Activated CD8-positive, alpha-beta memory T cell treated with anti-CD3 and anti-CD28 coated beads, Interleukin-2, amount 50 U/mL, for 24 hours (primary cell): ENCODE measurements around the gene KAT2B.
"Not testable (repeated sequence)": the region's sequence is repeated elsewhere in the genome, so short reads cannot be mapped to it uniquely, and the experiment has no call there.

Source experiments
- DNase-seq: peaks from one replicate; pipeline ENCODE4 v3.0.0-alpha.2; 2020; ENCODE audit errors: extremely low read depth

KAT2B gene

DNA sequence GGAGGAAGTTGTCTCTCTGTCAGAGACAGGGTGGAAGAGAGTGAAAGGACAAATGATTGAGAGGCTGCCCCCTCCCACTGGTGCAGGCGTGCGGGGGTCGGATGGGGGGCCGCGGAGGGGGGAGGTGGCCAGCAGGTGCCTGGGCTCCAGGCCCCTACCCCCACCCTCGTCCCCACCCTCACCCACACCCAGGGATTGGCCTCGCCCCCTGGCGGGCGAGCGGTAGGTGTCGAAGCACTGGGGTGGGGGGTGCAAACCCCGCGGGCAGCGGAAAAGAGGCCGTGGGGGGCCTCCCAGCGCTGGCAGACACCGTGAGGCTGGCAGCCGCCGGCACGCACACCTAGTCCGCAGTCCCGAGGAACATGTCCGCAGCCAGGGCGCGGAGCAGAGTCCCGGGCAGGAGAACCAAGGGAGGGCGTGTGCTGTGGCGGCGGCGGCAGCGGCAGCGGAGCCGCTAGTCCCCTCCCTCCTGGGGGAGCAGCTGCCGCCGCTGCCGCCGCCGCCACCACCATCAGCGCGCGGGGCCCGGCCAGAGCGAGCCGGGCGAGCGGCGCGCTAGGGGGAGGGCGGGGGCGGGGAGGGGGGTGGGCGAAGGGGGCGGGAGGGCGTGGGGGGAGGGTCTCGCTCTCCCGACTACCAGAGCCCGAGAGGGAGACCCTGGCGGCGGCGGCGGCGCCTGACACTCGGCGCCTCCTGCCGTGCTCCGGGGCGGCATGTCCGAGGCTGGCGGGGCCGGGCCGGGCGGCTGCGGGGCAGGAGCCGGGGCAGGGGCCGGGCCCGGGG, at the start of gene KAT2B:
TSS of gene KAT2B (plus strand) at position 682 of the 783 bp plus-strand sequence. CDS start at position 714, 32 bp downstream.
- DNase-seq = no peak

DNA sequence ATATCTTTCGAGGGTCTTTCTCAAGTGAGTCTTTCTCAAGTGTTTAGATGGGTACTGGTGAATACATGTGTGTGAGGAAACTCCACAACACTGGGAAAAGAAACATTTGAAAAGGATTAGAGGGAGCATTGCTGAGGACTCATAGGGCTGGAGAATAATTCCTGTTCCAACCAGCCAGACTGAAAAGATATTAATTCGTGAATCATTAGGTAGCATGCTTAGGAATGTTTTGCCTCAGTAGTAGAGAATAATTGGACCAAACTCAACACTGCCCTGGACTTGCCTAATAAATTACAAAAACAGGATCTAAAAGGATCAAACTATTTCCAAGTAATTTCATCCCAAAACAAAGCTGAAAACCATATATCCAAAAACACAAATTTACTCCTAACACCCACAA, 45.5 kb upstream of the KAT2B start:
- DNase-seq = no peak

DNA sequence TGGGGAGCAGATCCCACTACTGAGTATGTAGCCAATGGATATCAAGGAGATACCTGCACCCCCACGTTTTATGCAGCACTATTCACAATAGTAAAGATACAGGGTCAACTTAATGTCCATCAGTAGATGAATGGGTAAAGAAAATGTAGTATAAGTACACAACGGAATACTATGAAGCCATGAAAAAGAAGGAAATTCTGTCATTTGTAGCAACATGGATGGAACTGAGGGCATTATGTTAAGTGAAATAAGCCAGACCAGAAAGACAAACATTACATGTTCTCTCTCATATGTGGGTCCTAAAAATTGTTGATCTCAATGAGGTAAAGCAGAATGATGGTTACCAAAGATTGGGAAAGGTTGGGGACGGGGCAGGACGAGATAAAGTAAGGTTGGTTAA, 42.7 kb upstream of the KAT2B start:
- DNase-seq = no peak

DNA sequence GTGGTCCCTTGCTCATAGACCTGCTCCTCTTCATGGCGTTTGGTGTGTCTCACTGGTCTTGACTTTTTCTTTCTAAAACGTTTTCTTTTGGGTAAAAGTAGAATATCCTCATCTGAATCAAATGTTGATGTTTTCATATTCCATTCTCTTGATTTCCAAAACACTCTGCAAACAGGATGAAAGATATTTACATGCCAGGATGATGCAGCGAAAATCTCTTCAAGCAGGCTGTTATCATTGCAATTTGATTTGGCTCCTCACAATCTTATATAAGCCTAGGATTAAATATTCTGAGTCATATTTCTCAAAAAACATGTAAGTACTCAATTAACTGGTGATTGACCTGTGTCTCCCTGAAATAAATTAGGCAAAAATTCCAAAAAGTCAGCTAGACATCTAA, 38.3 kb upstream of the KAT2B start:
- DNase-seq = no peak

DNA sequence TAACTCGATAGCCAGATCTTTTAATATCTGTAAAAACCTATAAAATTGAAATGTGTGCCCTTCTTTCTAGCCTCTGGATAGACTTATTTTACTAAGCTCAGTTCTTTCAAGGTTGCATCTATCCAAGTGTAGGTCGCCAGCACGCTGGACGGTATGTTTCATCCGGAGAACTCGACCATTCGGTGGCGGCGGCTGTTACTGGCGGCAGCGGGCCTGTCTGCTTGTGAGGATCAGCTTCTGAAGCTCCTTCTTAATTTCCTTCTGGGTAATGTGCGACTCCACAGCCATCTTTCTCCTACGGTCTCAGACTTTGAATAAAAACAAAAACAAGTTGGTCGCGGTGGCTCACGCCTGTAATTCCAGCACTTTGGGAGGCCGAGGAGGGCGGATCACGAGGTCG, 32.3 kb upstream of the KAT2B start:
- no peak for DNase-seq

DNA sequence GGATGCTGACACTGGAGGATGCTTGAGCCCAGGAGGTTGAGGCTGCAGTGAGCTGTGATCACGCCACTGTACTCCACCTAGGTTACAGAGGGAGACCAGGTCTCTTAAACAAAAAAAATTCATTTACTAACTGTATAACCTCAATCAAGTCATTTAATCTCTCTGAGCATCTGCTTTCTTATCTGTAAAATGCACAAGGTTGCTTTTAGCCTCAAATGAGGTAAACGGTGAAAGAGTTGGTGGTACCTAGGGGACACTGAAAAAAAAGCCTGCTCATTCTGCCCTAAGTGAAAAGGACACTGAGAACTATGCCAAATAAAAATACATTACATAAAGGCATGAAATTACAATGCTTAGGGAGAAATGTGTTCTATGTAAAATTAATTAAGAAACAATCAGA, 31.6 kb upstream of the KAT2B start:
- DNase-seq = no peak

DNA sequence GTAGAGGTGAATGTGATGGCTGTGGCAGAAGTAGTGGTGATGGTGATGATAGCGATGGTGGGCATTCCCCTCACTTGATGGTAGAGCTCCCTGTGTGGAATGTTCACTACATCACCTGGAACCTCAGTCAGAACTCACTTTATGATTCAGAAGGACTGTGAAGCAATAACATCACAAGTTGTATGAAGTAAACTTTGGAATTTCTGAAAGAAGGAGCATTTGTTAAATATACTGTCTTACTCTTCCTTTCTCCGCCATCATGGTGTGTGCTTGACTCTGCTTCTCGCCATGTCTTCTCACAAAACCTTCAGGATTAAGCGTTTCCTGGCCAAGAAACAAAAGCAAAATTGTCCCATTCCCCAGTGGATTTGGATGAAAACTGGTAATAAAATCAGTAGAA, 28.1 kb upstream of the KAT2B start, which contains the start of gene PP2D1:
TSS of gene PP2D1 (minus strand) at position 101 of the 400 bp plus-strand sequence. CDS start 192 bp downstream, outside the sequence.
- no peak for DNase-seq

DNA sequence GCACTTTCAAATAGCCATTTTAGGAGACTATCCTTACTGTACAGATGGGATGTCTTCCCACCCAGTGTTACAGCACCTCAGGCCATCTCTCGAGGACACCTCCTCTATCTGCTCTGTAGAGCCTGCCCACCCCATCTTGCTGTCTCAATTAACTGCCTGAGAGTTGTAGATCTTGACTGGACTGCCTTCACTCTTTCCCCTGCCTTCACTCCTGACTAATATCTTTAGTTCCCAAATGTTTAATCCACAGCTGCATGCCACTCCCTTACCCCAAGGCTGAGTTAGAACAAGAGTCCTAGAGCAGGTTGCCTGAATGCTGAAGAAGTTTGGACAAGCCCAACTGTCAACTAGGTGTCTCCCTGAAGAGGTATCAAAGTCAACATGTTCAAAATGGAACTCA, 26.9 kb upstream of the KAT2B start:
- DNase-seq = no peak

DNA sequence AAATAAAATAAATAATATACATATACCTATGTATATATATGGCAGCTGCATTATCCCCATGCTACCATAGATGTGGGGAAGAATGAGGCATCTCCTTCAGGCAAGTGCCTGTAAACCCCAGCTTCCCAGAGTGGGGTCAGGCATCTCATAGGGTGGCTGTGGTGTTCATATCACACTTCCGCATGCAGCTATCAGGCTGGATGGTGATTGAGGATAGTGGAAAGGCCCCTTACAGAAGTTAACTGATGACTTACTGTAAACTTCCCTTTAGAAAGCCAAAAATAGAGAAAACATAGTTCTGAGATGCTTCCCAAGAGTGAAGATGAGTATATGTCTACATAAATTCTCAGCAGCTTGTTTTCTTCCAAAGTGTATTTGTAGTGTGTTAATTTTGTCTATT, 24.7 kb upstream of the KAT2B start:
- DNase-seq = no peak

DNA sequence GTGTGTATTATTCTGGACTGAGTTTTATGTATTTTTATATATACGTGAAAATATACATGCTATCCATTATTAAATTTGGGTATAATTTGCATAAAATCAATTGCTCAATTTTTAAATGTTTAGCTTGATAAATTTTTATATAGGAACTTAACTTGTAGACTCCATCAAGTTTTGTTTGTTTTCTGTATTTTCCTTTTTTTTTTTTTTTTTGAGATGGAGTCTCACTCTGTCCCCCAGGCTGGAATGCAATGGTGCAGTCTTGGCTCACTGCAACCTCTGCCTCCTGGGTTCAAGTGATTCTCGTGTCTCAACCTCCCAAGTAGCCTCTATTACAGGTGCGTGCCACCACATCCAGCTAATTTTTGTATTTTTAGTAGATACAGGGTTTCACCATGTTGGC, 24.2 kb upstream of the KAT2B start:
- not testable (repeated sequence) for DNase-seq

DNA sequence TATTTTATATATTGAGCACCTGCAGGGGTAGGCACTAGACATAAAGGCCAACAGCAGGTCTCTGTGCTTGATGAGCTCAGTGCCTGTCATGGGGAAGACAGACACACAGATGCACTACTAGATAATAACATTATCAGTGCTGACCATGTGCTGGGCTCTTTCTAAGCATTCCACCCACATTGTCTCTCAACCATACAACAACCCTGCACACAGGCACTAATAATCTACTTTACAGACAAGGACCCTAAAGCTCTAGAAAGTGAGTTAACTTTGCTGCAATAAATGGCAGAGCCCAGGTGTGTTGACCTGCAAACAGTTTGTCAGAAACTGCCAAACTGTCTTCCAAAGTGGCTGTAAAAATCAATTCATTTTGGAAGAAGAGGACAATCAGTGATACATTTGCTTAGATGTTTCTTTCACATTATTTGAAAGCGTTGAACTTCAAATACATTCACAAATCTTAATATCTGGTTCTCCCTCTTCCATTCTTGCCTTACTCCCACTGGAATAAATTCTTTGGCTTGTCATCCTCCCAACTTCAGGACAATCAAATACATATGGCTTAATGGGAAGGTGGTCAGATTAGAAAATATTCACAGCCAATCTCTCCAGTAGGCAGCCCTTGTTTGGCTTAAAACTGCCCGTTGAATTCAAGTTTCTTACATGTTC, 17.2 kb upstream of the KAT2B start:
- DNase-seq = no peak

DNA sequence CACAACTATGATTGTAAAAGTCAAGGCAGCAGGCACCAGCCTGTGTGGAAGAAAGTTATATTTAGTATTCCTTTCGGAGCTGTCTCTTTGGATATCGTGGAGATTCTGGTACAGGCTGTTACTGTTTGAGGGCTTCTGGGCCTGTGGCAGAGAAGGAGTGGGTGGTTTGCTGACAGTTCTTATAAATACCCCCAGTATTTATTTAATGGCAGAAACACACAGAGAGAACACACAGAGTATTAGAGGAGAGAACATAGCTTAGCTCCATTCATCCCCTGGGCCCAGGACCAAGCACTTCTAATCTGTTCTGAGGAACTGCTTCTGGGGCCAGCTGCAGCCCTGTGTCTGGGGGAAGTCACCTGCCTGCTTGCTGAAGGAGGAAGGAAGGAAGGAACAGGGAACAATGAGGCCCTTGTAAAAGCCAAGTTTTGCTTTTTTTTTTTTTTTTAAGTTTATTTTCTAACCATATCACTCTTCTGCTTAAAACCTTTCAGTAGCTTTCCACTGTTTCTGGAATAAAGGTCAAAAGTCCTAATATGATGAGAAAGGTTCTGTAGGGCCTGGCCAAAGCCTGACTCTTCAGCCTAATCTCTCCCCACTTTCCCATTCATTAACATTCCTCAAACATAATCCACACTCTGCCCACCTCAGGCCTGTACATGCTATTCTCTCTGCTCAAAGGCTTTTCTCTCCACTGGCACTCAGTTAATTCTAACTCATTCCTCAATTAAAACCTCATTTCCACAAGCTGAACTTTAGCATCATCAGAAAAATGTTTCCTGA, 16.4 kb upstream of the KAT2B start:
- DNase-seq = no peak

DNA sequence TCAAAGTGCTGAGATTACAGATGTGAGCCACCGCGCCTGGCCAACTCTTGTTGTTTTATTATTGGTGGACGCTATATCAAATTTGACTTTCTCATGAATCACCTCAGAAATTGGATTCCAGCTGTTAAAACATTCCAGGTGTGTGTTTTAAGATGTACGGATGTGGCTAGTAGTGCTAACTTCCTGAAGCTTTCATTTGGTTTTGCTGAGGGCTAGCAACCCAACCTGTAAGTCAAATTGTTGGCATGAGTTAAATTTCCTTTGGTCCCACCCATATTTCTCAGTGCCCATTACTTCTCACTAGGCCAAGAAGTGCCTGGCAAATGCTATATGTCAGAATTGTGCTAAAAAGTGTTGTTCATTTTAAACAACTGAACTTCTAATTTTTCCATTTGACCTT, 13.1 kb upstream of the KAT2B start:
- DNase-seq = no peak

DNA sequence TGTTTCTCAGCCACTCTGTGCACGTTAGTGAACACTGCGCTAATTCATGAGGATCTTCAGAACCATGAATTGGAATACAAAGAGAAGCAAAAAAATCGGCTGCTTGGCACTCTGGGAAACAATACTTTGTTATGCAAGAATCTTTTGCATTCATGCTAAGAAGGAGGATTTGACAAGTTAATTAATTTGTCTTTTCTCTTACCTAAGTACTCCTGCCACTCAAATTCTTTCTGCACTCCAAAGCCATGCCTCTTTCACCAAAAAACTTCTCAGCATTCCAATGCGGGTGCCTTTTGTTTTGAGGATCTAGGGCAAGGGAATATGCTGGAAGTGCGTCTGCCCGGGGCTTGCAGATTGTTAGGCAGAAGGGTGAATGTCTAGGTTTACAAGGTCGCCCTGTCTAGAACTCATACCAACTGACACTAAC, 11.3 kb upstream of the KAT2B start:
- DNase-seq = no peak

DNA sequence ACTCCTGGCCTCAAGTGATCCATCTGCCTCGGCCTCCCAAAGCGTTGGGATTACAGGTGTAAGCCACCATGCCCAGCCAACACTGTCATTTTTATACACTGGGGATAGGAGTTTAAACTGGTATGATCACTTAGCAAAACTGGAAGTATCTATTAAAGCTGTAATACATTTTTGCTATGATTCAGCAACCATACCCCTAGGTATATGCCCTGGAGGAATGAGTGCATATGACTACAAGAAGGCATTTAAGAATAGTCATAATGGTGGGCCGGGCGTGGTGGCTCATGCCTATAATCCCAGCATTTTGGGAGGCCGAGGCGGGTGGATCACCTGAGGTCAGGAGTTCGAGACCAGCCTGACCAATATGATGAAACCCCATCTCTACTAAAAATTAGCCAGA, 8.3 kb upstream of the KAT2B start:
- not testable (repeated sequence) for DNase-seq

DNA sequence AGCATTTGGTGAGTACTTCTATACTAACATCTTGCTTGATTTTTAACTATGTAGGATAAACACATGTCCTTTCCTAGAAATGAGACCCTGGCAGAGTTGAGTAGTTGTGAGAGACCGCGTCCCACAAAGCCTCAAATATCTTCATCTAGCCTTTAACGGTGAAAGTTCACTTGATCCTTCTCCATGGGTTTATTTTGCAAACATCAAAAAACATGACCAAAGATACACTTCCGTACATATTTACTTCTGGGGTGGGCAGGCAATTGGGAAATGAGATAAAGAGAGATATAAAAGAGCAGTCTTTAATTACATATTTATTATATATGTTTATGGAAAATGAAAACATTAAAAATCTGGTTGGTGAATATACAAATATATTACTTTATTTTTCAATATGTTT, 5.2 kb upstream of the KAT2B start:
- no peak for DNase-seq

DNA sequence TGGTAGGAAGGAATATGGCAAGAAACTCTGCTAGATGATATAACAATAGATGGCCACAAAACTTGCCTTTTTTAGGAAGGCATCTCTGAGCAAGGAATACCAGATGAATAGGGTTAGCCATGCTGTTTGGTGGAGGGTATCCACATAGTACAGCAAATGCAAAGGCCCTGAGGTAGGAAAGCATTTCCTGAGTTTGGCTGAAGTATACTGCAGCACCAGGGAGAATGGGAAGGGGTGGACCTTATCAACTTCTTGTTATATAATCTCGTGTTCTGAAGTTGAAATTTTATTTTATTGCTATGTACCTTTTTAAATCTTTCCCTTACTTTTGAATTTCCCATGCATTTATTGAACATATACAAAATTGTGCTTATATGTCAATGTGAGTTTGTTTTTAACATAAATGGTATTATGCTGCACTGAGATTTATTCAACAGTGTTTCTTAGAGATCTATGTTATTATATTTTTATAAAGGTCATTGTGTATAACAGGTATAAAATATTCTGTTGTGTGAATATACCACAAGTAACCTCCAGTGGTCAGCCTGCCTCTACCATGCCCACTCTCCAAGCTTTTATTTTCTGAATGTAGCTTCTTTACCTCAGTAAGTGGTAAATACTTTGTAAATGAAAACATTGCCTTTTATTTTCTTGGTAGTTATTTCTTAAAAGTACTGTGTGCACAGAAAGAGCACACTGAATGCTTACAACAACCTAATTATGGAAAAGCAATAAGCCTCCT, 2.8 kb upstream of the KAT2B start:
- no peak for DNase-seq

DNA sequence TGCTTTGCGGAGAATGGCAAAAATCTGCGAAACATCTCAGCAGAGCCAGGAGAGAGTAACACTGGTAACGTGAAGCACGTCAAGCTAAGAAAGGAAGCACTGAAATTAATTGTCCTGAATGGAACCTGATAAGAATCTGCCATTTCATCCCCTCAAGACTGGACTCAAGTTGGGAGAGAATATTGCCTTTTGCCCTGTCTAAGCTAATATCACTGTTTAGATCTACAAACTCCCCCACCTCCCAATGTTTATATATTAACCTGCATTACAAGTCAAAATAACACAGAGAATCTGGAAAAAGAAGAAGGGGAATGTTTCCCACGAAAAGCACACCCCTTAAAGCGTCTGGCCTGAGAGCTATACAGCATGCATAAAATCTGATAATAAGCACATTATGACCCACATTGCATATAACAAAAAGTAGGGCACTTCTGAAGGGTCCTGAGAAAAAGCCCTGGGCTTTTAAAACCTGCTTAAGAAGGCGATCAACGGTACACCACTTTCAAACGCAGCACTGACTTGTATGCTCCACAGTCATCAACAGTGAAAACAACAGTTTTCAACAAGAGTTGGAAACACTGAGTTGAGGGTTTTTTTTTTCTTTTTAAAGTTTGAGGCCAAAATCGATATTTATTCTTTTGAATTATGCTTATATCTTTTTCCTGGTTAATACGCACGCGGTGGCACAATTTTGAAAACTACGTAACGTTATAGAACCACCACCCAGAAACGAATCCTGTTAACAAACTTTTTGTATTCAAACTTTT, 1.4 kb upstream of the KAT2B start:
- no peak for DNase-seq

DNA sequence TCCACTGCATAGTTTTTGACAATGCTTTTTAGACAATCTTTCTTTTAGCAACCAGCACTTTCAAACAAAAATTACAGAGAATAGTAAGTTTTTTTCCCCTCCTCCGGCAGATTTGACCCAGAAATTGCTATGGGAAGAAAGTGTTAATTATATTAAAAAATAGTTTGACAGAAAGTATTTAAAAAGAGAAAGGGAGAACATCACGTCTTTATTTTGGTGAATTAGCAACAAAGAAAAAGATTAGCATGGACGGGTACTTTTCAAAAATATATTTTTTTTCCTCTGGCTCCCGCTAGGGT, 831 bp upstream of the KAT2B start:
- DNase-seq = no peak

DNA sequence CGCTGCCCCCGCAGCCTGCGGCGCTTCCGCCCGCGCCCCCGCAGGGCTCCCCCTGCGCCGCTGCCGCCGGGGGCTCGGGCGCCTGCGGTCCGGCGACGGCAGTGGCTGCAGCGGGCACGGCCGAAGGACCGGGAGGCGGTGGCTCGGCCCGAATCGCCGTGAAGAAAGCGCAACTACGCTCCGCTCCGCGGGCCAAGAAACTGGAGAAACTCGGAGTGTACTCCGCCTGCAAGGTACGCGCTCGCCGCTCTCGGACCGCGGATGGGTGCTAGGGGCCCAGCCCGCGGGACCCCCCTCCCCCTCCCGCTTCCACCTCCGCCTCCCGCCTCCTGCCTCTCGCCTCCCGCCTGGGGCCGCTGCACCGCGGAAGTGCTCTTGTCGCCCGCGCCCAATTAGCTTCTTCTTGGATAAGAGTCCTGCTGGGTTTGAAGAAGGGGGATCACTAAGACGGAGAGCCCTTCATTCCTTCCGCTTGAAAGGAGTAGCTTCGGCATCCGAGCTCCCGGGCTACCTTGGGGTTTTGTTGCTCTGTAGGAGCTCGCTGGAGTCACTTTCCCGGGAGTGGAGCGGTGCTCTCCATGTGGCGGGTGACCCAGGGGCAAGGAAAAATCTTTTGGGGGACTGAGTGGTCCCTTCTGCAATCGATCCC, 426 bp downstream of the KAT2B start:
- no peak for DNase-seq
